ENCODE results near the gene FBXL20. TPM values are rescaled to one million over a fixed set of nuclear protein-coding genes. Genes with fewer than 3 reads are reported as not detected.
A peak's percentile ranks its signal among the peaks of the same experiment; 100 is the strongest.
"Not testable (repeated sequence)": the region's sequence is repeated elsewhere in the genome, so short reads cannot be mapped to it uniquely, and the experiment has no call there.

The FBXL20 gene
- total and polyA plus RNA-seq, 4 experiments from 2014 or later, result 1.5 to 38.5 (median 19.7) TPM

DNA sequence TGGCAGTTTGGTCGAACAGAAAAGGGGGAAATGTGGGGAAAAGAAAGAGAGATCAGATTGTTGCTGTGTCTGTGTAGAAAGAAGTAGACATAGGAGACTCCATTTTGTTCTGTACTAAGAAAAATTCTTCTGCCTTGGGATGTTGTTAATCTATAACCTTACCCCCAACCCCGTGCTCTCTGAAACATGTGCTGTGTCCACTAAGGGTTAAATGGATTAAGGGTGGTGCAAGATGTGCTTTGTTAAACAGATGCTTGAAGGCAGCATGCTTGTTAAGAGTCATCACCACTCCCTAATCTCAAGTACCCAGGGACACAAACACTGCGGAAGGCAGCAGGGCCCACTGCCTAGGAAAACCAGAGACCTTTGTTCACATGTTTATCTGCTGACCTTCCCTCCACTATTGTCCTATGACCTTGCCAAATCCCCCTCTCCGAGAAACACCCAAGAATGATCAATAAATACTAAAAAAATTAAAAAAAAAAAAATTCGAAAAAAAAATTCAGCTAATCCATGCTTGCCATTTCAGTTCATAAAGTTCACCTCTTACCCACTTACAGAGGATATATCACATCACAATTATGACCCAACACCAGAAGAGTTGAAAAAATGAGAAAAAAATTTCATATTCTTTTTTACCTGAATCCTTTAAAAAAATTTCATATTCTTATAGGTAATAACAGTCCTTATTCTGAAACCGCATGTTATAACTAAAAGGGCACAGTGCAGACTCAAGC is 67.2 kb downstream of the FBXL20 start:
- H3K9me3 Mint-ChIP-seq; H3K4me1 Mint-ChIP-seq; CTCF ChIA-PET (ENCODE audit: partially characterized antibody); H3K36me3 ChIP-seq (ENCODE audit: insufficient read depth, low read length); H3K27ac Mint-ChIP-seq; POLR2A ChIA-PET (ENCODE audit: partially characterized antibody); H3K4me1 ChIP-seq (ENCODE audit: insufficient read depth, low read length); H3K27ac ChIP-seq (ENCODE audit: low read depth, low read length); H3K27me3 Mint-ChIP-seq; H3K4me3 ChIP-seq (ENCODE audit: low read length in 2 of 2); H3K9me3 ChIP-seq (ENCODE audit: control insufficient read depth in 1 of 2, low read length in 2 of 2); DNase-seq; intact Hi-C loops (cut with micrococcal nuclease); H3K27me3 ChIP-seq (ENCODE audit: insufficient read depth, low read length); H3K4me3 Mint-ChIP-seq: not testable (repeated sequence)
- peaks cover 10 to 11% of the 10 kb centered on the region in 2 donors for H3K36me3 Mint-ChIP-seq

DNA sequence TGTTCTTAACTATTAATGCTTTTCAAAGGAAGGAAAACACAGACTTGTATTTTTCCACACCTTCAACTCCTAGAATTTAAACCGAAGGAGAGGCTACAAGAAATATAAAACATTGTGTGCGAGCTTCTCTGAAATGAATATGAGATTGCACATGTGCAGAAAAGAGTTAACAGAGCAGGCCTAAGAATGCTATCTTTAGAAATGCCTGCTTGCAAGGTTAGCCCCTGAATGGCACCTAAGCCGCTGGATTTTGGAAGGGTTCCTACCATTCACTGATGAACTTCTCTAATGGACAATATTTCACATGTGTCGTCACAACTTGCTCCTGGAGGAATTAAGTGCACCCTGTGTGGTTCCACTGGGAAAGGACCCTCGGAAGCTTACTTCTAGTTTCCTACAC is 69.3 kb downstream of the FBXL20 start:
- no peaks in the 10 kb centered on the region for H3K27me3 Mint-ChIP-seq
- H3K4me1 ChIP-seq (ENCODE audit: insufficient read depth, low read length), result no peaks in the 10 kb centered on the region
- no peaks in the 10 kb centered on the region for H3K27me3 ChIP-seq (ENCODE audit: insufficient read depth, low read length)
- no peak overlapping the region for H3K27ac ChIP-seq (ENCODE audit: low read depth, low read length)
- H3K4me3 ChIP-seq (ENCODE audit: low read length in 2 of 2), result no peak overlapping the region
- no peaks in the 10 kb centered on the region for H3K36me3 ChIP-seq (ENCODE audit: insufficient read depth, low read length)
- peaks cover 8 to 9% of the 10 kb centered on the region in 2 donors for H3K36me3 Mint-ChIP-seq
- no peak overlapping the region for H3K4me3 Mint-ChIP-seq
- POLR2A ChIA-PET (ENCODE audit: partially characterized antibody), result no interaction called here
- no peaks in the 10 kb centered on the region for H3K9me3 ChIP-seq (ENCODE audit: control insufficient read depth in 1 of 2, low read length in 2 of 2)
- no peak for DNase-seq
- CTCF ChIA-PET (ENCODE audit: partially characterized antibody), result no interaction called here
- peaks cover 0 to 10% (median 0%) of the 10 kb centered on the region in 4 donors for H3K4me1 Mint-ChIP-seq
- H3K27ac Mint-ChIP-seq, result no peak overlapping the region
- intact Hi-C loops (cut with micrococcal nuclease), result no loop called here
- no peaks in the 10 kb centered on the region for H3K9me3 Mint-ChIP-seq

DNA sequence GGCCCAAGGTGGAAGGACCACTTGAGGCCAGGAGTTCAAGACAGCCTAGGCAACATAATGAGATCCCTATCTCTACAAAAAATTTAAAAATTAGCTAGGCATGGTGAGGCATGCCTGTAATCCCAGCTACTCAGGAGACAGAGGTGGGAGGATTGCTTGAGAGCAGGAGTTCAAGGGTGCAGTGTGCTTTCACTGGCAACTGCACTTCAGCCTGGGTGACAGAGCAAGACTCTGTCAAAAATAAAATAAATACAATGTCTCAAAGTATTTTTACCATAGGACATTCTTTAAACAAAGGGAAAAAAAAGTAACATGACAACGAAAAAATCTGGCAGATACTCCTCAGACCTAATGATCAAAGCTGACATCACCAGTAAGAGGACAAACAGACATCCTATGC is 72.6 kb downstream of the FBXL20 start:
- CTCF ChIA-PET (ENCODE audit: partially characterized antibody), result no interaction called here

DNA sequence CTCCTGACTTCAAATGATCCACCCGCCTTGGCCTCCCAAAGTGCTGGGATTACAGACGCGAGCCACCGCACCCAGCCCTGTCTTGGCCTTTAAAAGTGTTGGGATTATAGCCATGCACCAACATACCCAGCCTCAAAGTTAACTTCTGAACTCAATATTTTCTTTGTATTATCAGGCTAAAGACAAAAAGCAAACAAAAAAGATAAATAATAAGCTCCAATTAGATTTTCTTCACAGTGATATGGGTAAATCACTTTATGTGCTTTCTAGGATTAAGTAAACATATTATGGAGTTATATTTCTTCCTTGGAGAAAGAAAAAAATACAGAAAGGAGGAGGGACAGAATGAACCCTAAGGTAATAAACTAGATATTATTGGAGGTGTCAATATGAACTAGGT is 74.3 kb downstream of the FBXL20 start:
- DNase-seq, result no peak
- no peaks in the 10 kb centered on the region for H3K36me3 ChIP-seq (ENCODE audit: insufficient read depth, low read length)
- no peak overlapping the region for H3K4me3 ChIP-seq (ENCODE audit: low read length in 2 of 2)
- ChIA-PET POLR2A (ENCODE audit: partially characterized antibody) (no interaction called here), CTCF (ENCODE audit: partially characterized antibody) (no interaction called here)
- peak overlapping the region in 1 of 7 donors; percentile 29 for H3K27ac Mint-ChIP-seq
- H3K9me3 ChIP-seq (ENCODE audit: control insufficient read depth in 1 of 2, low read length in 2 of 2), result no peaks in the 10 kb centered on the region
- intact Hi-C loops (cut with micrococcal nuclease), result no loop called here
- no peaks in the 10 kb centered on the region for H3K27me3 Mint-ChIP-seq
- H3K4me1 Mint-ChIP-seq, result peaks cover 1 to 5% (median 2%) of the 10 kb centered on the region in 4 donors
- H3K27me3 ChIP-seq (ENCODE audit: insufficient read depth, low read length), result no peaks in the 10 kb centered on the region
- no peak overlapping the region for H3K4me3 Mint-ChIP-seq
- H3K9me3 Mint-ChIP-seq, result no peaks in the 10 kb centered on the region
- peaks cover 0 to 4% of the 10 kb centered on the region in 2 donors for H3K36me3 Mint-ChIP-seq
- no peak overlapping the region for H3K27ac ChIP-seq (ENCODE audit: low read depth, low read length)
- no peaks in the 10 kb centered on the region for H3K4me1 ChIP-seq (ENCODE audit: insufficient read depth, low read length)

More for the DNA sequence above, 72.6 kb downstream of the FBXL20 start:
- H3K9me3 Mint-ChIP-seq, result no peaks in the 10 kb centered on the region
- POLR2A ChIA-PET (ENCODE audit: partially characterized antibody), result no interaction called here
- Histone ChIP-seq H3K4me1 (ENCODE audit: insufficient read depth, low read length) (no peaks in the 10 kb centered on the region), H3K36me3 (ENCODE audit: insufficient read depth, low read length) (no peaks in the 10 kb centered on the region), H3K27ac (ENCODE audit: low read depth, low read length) (no peak overlapping the region), H3K27me3 (ENCODE audit: insufficient read depth, low read length) (no peaks in the 10 kb centered on the region), H3K4me3 (ENCODE audit: low read length in 2 of 2) (no peak overlapping the region), H3K9me3 (ENCODE audit: control insufficient read depth in 1 of 2, low read length in 2 of 2) (no peaks in the 10 kb centered on the region)
- peaks cover 0 to 4% of the 10 kb centered on the region in 2 donors for H3K36me3 Mint-ChIP-seq
- no peak overlapping the region for H3K4me3 Mint-ChIP-seq
- intact Hi-C loops (cut with micrococcal nuclease), result no loop called here
- no peak for DNase-seq
- H3K27ac Mint-ChIP-seq, result peak overlapping the region in 1 of 7 donors; percentile 49
- peaks cover 1 to 5% (median 2%) of the 10 kb centered on the region in 4 donors for H3K4me1 Mint-ChIP-seq
- no peaks in the 10 kb centered on the region for H3K27me3 Mint-ChIP-seq

DNA sequence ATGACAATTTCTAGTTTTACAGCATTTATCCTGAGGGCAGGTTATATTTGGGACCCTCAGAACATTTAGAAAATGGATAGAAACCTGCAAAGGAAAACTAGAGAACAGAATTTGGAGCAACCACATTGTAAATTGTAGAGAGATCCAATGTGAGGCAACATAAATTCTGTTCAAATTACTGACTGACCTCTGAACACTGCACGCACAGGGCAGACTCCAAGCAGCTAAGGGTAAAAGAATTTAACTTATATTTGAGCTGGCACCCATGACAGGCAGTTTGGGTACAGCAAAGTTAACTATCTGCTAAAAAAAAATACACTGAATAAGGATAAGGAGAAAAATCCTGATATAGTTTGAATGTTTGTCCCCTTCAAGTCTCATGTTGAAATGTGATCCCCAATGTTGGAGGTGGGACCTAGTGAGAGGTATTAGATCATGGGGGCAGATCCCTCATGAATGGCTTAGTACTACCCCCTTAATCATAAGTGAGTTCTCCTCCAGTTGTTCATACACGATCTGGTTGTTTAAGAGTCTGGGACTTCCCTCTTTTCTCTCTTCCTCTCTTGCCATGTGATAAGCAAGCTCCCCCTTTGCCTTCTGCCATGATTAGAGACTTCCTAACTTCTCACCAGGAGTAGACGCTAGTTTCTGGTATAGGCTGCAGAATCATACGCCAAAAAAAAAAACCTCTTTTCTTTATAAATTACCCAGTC is 75.7 kb downstream of the FBXL20 start:
- H3K9me3 ChIP-seq (ENCODE audit: control insufficient read depth in 1 of 2, low read length in 2 of 2), result no peaks in the 10 kb centered on the region
- no peaks in the 10 kb centered on the region for H3K36me3 ChIP-seq (ENCODE audit: insufficient read depth, low read length)
- H3K27me3 Mint-ChIP-seq, result no peaks in the 10 kb centered on the region
- peaks cover 1 to 5% (median 3%) of the 10 kb centered on the region in 4 donors for H3K4me1 Mint-ChIP-seq
- H3K9me3 Mint-ChIP-seq, result no peaks in the 10 kb centered on the region
- H3K27ac Mint-ChIP-seq, result peak overlapping the region in 2 of 7 donors; percentile 36 to 73
- H3K4me3 Mint-ChIP-seq, result no peak overlapping the region
- no peaks in the 10 kb centered on the region for H3K27me3 ChIP-seq (ENCODE audit: insufficient read depth, low read length)
- intact Hi-C loops (cut with micrococcal nuclease), result no loop called here
- ChIA-PET CTCF (ENCODE audit: partially characterized antibody) (no interaction called here), POLR2A (ENCODE audit: partially characterized antibody) (no interaction called here)
- H3K36me3 Mint-ChIP-seq, result no peaks in the 10 kb centered on the region
- no peaks in the 10 kb centered on the region for H3K4me1 ChIP-seq (ENCODE audit: insufficient read depth, low read length)
- DNase-seq, result no peak
- H3K27ac ChIP-seq (ENCODE audit: low read depth, low read length), result no peak overlapping the region
- no peak overlapping the region for H3K4me3 ChIP-seq (ENCODE audit: low read length in 2 of 2)

DNA sequence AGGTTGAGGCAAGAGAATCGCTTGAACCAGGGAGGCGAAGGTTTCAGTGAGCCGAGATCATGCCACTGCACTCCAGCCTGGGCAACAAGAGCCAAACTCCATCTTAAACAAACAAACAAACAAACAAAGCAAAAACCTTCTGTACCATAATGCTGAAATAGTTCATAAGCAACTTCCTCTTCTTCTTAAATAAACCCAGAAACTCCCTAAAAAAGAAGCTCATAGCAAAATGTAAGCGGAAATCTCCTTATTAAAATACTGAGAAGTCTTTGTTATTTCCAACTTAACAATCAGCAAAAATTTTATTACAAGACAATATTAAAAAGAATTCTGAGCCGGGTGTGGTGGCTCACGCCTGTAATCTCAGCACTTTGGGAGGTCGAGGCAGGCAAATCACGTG is 82.8 kb downstream of the FBXL20 start:
- no peak for DNase-seq
- Histone ChIP-seq H3K4me1 (ENCODE audit: insufficient read depth, low read length) (no peaks in the 10 kb centered on the region), H3K4me3 (ENCODE audit: low read length in 2 of 2) (no peak overlapping the region), H3K27ac (ENCODE audit: low read depth, low read length) (no peak overlapping the region), H3K9me3 (ENCODE audit: control insufficient read depth in 1 of 2, low read length in 2 of 2) (no peaks in the 10 kb centered on the region), H3K36me3 (ENCODE audit: insufficient read depth, low read length) (no peaks in the 10 kb centered on the region), H3K27me3 (ENCODE audit: insufficient read depth, low read length) (no peaks in the 10 kb centered on the region)
- H3K27ac Mint-ChIP-seq, result no peak overlapping the region
- intact Hi-C loops (cut with micrococcal nuclease), result no loop called here
- no peaks in the 10 kb centered on the region for H3K9me3 Mint-ChIP-seq
- H3K4me3 Mint-ChIP-seq, result no peak overlapping the region
- POLR2A ChIA-PET (ENCODE audit: partially characterized antibody), result no interaction called here
- H3K36me3 Mint-ChIP-seq, result peaks cover 2 to 12% of the 10 kb centered on the region in 2 donors
- CTCF ChIA-PET (ENCODE audit: partially characterized antibody), result no interaction called here
- H3K27me3 Mint-ChIP-seq, result no peaks in the 10 kb centered on the region
- H3K4me1 Mint-ChIP-seq, result peaks cover 0 to 4% (median 0%) of the 10 kb centered on the region in 4 donors

DNA sequence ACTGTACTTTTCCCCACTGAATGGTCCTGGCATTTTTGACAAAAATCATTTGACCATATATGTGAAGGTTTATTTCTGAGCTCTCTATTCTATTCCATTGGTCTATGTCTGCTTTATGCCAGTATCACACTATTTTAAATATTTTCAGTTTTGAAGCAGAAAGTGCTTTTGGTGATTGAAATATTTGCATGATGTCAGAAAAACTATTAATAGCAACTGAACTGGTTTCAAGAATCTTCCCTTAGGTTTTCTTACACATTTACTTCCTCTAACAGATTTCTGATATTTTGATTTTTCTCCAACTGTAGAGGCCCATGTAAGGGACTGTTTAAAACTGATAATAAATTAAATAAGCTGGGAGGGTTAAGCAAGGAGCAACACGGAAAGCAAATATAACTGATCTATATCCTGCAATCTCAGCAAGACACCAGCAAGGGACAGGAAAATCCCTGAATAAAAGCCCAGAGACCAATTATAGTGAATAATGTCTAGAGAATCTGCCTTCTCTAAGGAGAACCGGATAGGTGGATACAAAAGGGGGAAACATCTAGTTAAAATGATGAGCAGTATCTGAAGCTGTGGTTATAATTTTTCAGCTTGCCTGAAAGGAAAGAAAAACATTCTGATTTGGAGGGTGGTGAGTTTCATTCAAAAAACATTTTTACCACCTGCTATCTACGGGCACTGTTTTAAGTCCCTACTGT is 94.8 kb downstream of the FBXL20 start:
- Histone ChIP-seq H3K9me3 (ENCODE audit: control insufficient read depth in 1 of 2, low read length in 2 of 2) (no peaks in the 10 kb centered on the region), H3K36me3 (ENCODE audit: insufficient read depth, low read length) (peaks cover 7% of the 10 kb centered on the region), H3K27ac (ENCODE audit: low read depth, low read length) (no peak overlapping the region), H3K4me1 (ENCODE audit: insufficient read depth, low read length) (no peaks in the 10 kb centered on the region), H3K27me3 (ENCODE audit: insufficient read depth, low read length) (no peaks in the 10 kb centered on the region), H3K4me3 (ENCODE audit: low read length in 2 of 2) (no peak overlapping the region)
- Mint-ChIP-seq H3K9me3 (no peaks in the 10 kb centered on the region), H3K36me3 (peaks cover 0 to 22% of the 10 kb centered on the region in 2 donors), H3K27me3 (no peaks in the 10 kb centered on the region), H3K4me1 (peaks cover 0 to 3% (median 0%) of the 10 kb centered on the region in 4 donors), H3K4me3 (no peak overlapping the region), H3K27ac (peak overlapping the region in 1 of 7 donors; percentile 22)
- POLR2A ChIA-PET (ENCODE audit: partially characterized antibody), result no interaction called here
- CTCF ChIA-PET (ENCODE audit: partially characterized antibody), result no interaction called here
- no peak for DNase-seq
- intact Hi-C loops (cut with micrococcal nuclease), result no loop called here

Data from CD4-positive, alpha-beta memory T cell (primary cell).